GM12874 (cell line): ENCODE measurements around the gene EPN2.

Source experiments
- CTCF ChIP-seq: IDR thresholded peaks from 2 replicates; pipeline ENCODE4 v1.5.1; 2011; ENCODE audit warnings: low read depth, mild to moderate bottlenecking, control low read depth, low read length, moderate library complexity; ENCODE audit not compliant: insufficient read depth

Gene EPN2

GRCh38 chr17:19384723-19385391 lies 147.7 kb downstream of the EPN2 start:
- no peak for TF ChIP-seq CTCF

GRCh38 chr17:19385521-19385983 lies 148.4 kb downstream of the EPN2 start:
- TF ChIP-seq CTCF: no peak
